Measurements from ENCODE around the gene HNRNPA0.

- TF ChIP-seq CTCF (IDR thresholded peaks at IDR 0.05; ENCODE audit: low read depth, low read length) (no peak), EZH2phosphoT487 (IDR thresholded peaks at IDR 0.05; ENCODE audit: low read depth) (no peak)
These were observed 16.6 kb downstream of the HNRNPA0 start for GRCh38 chr5:137737349-137738131.

Data from OCI-LY3 (cell line).